ENCODE measurements around the gene TRAF3IP1.

TRAF3IP1 gene

GRCh38 chr2:238345297-238345968, 25.1 kb downstream of the TRAF3IP1 start:
- no peak for ATAC-seq
- TF ChIP-seq ZC3H10 (CRISPR knock-in tag; IDR thresholded peaks at IDR 0.05) (no peak), RARB (CRISPR knock-in tag; IDR thresholded peaks at IDR 0.05) (no peak), CSDC2 (CRISPR knock-in tag; IDR thresholded peaks at IDR 0.05) (no peak), ZNF8 (CRISPR knock-in tag; IDR thresholded peaks at IDR 0.05) (no peak), ZFP3 (CRISPR knock-in tag; IDR thresholded peaks at IDR 0.05) (no peak)
- TF ChIP-seq, protein P1, sequence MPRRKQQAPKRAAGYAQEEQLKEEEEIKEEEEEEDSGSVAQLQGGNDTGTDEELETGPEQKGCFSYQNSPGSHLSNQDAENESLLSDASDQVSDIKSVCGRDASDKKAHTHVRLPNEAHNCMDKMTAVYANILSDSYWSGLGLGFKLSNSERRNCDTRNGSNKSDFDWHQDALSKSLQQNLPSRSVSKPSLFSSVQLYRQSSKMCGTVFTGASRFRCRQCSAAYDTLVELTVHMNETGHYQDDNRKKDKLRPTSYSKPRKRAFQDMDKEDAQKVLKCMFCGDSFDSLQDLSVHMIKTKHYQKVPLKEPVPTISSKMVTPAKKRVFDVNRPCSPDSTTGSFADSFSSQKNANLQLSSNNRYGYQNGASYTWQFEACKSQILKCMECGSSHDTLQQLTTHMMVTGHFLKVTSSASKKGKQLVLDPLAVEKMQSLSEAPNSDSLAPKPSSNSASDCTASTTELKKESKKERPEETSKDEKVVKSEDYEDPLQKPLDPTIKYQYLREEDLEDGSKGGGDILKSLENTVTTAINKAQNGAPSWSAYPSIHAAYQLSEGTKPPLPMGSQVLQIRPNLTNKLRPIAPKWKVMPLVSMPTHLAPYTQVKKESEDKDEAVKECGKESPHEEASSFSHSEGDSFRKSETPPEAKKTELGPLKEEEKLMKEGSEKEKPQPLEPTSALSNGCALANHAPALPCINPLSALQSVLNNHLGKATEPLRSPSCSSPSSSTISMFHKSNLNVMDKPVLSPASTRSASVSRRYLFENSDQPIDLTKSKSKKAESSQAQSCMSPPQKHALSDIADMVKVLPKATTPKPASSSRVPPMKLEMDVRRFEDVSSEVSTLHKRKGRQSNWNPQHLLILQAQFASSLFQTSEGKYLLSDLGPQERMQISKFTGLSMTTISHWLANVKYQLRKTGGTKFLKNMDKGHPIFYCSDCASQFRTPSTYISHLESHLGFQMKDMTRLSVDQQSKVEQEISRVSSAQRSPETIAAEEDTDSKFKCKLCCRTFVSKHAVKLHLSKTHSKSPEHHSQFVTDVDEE (CRISPR knock-in tag; IDR thresholded peaks at IDR 0.05) = no peak

GRCh38 chr2:238346544-238346943, 26.2 kb downstream of the TRAF3IP1 start:
- ATAC-seq = no peak
- TF ChIP-seq ZNF70 (CRISPR knock-in tag; IDR thresholded peaks at IDR 0.05) (no peak), GLIS3 (CRISPR knock-in tag; IDR thresholded peaks at IDR 0.05) (no peak), ZC3H10 (CRISPR knock-in tag; IDR thresholded peaks at IDR 0.05) (no peak), ESRRG (CRISPR knock-in tag; IDR thresholded peaks at IDR 0.05) (no peak), SNAI2 (CRISPR knock-in tag; IDR thresholded peaks at IDR 0.05) (no peak), PPARA (CRISPR knock-in tag; IDR thresholded peaks at IDR 0.05; ENCODE audit: borderline replicate concordance) (no peak), BACH2 (CRISPR knock-in tag; IDR thresholded peaks at IDR 0.05; ENCODE audit: borderline replicate concordance) (no peak), RARB (CRISPR knock-in tag; IDR thresholded peaks at IDR 0.05) (no peak), ARNTL (CRISPR knock-in tag; IDR thresholded peaks at IDR 0.05; ENCODE audit: borderline replicate concordance, low read depth) (no peak)
- TF ChIP-seq, protein P1 (CRISPR knock-in tag; IDR thresholded peaks at IDR 0.05) = no peak

DNA sequence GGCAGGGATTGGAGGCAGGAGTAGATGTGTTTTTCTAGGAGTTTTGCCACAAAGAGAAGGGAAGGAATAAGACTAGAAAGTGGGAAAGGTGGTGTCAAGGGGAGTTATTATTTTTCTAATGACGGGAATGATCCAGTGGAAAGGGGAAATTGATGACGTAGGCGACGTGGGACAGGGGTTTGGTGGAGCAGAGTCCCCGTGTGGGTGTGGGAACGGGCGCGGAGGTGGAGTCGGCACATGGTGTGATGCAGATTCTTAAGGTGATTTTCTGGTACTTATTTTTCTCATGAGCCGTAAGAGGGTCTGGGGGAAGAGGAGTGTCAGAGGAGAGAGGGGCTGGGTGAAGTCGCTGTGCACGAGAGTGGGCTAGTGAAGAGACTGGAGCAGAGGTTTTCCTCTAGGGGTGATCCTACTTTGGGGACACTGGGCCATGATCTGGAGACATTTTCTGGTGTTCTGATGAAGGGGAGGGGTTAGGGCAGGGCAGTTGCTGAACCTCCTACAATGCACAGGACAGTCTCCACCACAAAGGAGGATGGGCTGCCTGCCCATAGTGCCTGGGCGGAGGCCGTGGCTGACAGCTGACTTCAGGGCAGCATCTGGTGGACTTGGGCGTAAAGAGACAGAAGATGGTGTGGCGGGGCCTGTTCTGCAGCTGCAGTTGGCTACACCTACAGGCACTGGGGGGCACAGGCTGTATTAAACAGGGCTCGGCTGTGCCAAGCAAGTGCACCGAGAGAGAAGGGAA, 30.0 kb downstream of the TRAF3IP1 start:
- TF ChIP-seq ARNTL (CRISPR knock-in tag; IDR thresholded peaks at IDR 0.05; ENCODE audit: borderline replicate concordance, low read depth) = no peak
- TF ChIP-seq ZFP30 (CRISPR knock-in tag; IDR thresholded peaks at IDR 0.05) = no peak
- TF ChIP-seq CSDC2 (CRISPR knock-in tag; IDR thresholded peaks at IDR 0.05) = no peak
- TF ChIP-seq ZNF565 (CRISPR knock-in tag; conservative IDR thresholded peaks at IDR 0.05; ENCODE audit: low read depth) = no peak
- TF ChIP-seq, protein P2, sequence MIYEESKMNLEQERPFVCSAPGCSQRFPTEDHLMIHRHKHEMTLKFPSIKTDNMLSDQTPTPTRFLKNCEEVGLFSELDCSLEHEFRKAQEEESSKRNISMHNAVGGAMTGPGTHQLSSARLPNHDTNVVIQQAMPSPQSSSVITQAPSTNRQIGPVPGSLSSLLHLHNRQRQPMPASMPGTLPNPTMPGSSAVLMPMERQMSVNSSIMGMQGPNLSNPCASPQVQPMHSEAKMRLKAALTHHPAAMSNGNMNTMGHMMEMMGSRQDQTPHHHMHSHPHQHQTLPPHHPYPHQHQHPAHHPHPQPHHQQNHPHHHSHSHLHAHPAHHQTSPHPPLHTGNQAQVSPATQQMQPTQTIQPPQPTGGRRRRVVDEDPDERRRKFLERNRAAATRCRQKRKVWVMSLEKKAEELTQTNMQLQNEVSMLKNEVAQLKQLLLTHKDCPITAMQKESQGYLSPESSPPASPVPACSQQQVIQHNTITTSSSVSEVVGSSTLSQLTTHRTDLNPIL (CRISPR knock-in tag; IDR thresholded peaks at IDR 0.05; ENCODE audit: low read depth) = no peak
- TF ChIP-seq CSRNP3 (CRISPR knock-in tag; IDR thresholded peaks at IDR 0.05) = no peak
- no peak for TF ChIP-seq ZNF70 (CRISPR knock-in tag; IDR thresholded peaks at IDR 0.05)
- TF ChIP-seq ZNF8 (CRISPR knock-in tag; IDR thresholded peaks at IDR 0.05) = no peak
- TF ChIP-seq GLIS3 (CRISPR knock-in tag; IDR thresholded peaks at IDR 0.05) = no peak
- TF ChIP-seq ZC3H10 (CRISPR knock-in tag; IDR thresholded peaks at IDR 0.05) = no peak
- TF ChIP-seq OSR1 (CRISPR knock-in tag; IDR thresholded peaks at IDR 0.05) = no peak
- ATAC-seq = no peak

DNA sequence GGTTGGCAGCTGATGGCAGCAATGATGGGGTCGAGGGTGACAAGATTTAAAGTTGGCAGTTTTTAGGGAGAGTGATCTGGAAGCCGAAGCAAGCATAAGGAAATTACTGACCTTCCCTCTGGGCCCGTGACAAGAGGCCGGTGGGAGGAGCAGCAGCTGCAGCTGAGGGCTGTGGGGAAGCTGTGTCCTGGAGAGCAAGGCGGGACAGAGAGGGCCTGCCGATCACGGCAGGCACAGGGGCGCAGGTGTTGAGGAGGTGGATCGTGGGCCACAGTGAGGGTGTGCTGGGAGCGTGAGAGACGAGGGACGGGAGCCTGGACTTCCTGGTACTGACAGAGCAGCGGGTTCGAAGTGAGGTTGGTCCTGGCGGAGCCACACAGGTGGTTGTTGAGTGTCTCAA, 31.0 kb downstream of the TRAF3IP1 start:
- no peak for ATAC-seq
- TF ChIP-seq BACH2 (CRISPR knock-in tag; IDR thresholded peaks at IDR 0.05; ENCODE audit: borderline replicate concordance) = no peak
- TF ChIP-seq POU6F1 (CRISPR knock-in tag; IDR thresholded peaks at IDR 0.05; ENCODE audit: borderline replicate concordance, low read depth) = no peak
- no peak for TF ChIP-seq CSDC2 (CRISPR knock-in tag; IDR thresholded peaks at IDR 0.05)
- TF ChIP-seq ZFP3 (CRISPR knock-in tag; IDR thresholded peaks at IDR 0.05) = no peak
- TF ChIP-seq, protein P3, sequence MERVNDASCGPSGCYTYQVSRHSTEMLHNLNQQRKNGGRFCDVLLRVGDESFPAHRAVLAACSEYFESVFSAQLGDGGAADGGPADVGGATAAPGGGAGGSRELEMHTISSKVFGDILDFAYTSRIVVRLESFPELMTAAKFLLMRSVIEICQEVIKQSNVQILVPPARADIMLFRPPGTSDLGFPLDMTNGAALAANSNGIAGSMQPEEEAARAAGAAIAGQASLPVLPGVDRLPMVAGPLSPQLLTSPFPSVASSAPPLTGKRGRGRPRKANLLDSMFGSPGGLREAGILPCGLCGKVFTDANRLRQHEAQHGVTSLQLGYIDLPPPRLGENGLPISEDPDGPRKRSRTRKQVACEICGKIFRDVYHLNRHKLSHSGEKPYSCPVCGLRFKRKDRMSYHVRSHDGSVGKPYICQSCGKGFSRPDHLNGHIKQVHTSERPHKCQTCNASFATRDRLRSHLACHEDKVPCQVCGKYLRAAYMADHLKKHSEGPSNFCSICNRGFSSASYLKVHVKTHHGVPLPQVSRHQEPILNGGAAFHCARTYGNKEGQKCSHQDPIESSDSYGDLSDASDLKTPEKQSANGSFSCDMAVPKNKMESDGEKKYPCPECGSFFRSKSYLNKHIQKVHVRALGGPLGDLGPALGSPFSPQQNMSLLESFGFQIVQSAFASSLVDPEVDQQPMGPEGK (CRISPR knock-in tag; IDR thresholded peaks at IDR 0.05; ENCODE audit: borderline replicate concordance) = no peak
- TF ChIP-seq ZNF565 (CRISPR knock-in tag; conservative IDR thresholded peaks at IDR 0.05; ENCODE audit: low read depth) = no peak
- no peak for TF ChIP-seq CSRNP3 (CRISPR knock-in tag; IDR thresholded peaks at IDR 0.05)
- TF ChIP-seq ZNF8 (CRISPR knock-in tag; IDR thresholded peaks at IDR 0.05) = no peak
